Motor neuron (in vitro differentiated cells): ENCODE results near the gene KRTAP6-1. TPM values are rescaled to one million over a fixed set of nuclear protein-coding genes. Genes with fewer than 3 reads are reported as not detected.
A peak's percentile ranks its signal among the peaks of the same experiment; 100 is the strongest.

Experiments
- ATAC-seq, 8 experiments: fragments of 200-7000 bp; cut with Tn5 transposase; replicated peaks in 6 of 8; 2 replicates each; pipeline ENCODE4 v1.8.0; 2021; ENCODE audit warnings: mild to moderate bottlenecking in 8 of 8, moderate library complexity in 8 of 8
- H3K27ac ChIP-seq, 2 donors: fragments of 250-450 bp; sonication (Bioruptor Pico); 2 replicates each; pipeline ENCODE4 v1.9.0; 2021; ENCODE audit warnings: antibody characterized with exemption in 2 of 2, mild to moderate bottlenecking in 2 of 2, moderate library complexity in 1 of 2
- H3K4me1 ChIP-seq, 2 donors: fragments of 250-450 bp; sonication (Bioruptor Pico); replicated peaks in 1 of 2; 2 replicates each; pipeline ENCODE4 v1.6.1; 2021; ENCODE audit warnings: antibody characterized with exemption in 2 of 2, mild to moderate bottlenecking in 2 of 2, moderate library complexity in 1 of 2
- H3K4me3 ChIP-seq, 5 donors: fragments of 250-450 bp; sonication (Bioruptor Pico); 2 replicates each; pipeline ENCODE4 v1.9.0; 2021; ENCODE audit warnings: antibody characterized with exemption in 5 of 5, mild to moderate bottlenecking in 5 of 5, moderate library complexity in 4 of 5
- WGBS, 10 experiments: fragments of 450-650 bp; shearing (Covaris generic); methylation state at CpG; one replicate each; pipeline ENCODE4 v1.0.0; 2022; 5-methylcytosine and 5-hydroxymethylcytosine counted together
- in situ Hi-C, 9 experiments: fragments of 400-800 bp; cut with MboI; loops; one replicate each; pipeline ENCODE4 v1.15.0; 2021; ENCODE audit warnings: low sequenced_read_pairs in 9 of 9, low pct_unique_long_range_greater_than_20kb in 2 of 9; ENCODE audit not compliant: unreplicated experiment in 9 of 9
- total RNA-seq, 8 experiments: library from RNA; unstranded; fragments of 300-600 nt; gene quantifications; 2 replicates each; pipeline versions ENCODE4 v1.2.3 to v1.2.4, GENCODE V29; 2022

Gene KRTAP6-1
- total RNA-seq, 8 experiments from 2014 or later = not detected

GRCh38 chr21:30615199-30615598 is 1.5 kb upstream of the KRTAP6-1 start:
- ATAC-seq = no peak
- in situ Hi-C loops = no loop called here
- no peak overlapping the region for H3K4me3 ChIP-seq
- no peaks in the 10 kb centered on the region for H3K4me1 ChIP-seq
- H3K27ac ChIP-seq = no peak overlapping the region

- Histone ChIP-seq H3K27ac (no peak overlapping the region), H3K4me3 (no peak overlapping the region), H3K4me1 (no peaks in the 10 kb centered on the region)
- in situ Hi-C loops = no loop called here
- ATAC-seq = no peak
- WGBS, 10 experiments = 0 to 100% (median 82%) methylated on average over 1 to 2 of the region's 2 CpGs
Observed at GRCh38 chr21:30612132-30612531, 1.6 kb downstream of the KRTAP6-1 start.

GRCh38 chr21:30605968-30606367 is 7.8 kb downstream of the KRTAP6-1 start:
- in situ Hi-C loops = no loop called here
- Histone ChIP-seq H3K4me1 (no peaks in the 10 kb centered on the region), H3K27ac (no peak overlapping the region), H3K4me3 (no peak overlapping the region)
- 0 to 100% (median 68%) methylated on average over 1 to 2 of the region's 2 CpGs; no CpG with 5 or more reads in 4 of the 10 experiments for WGBS, 10 experiments
- ATAC-seq = no peak

GRCh38 chr21:30600787-30601186 is 12.9 kb downstream of the KRTAP6-1 start, which contains the start of gene KRTAP22-1:
Gene KRTAP22-1, plus strand, starts transcription at chr21:30601087.
- no peak within 1 kb of the TSS for H3K27ac ChIP-seq
- no peak for ATAC-seq
- no peak within 1 kb of the TSS for H3K4me3 ChIP-seq
- 0 to 100% (median 20%) methylated on average over 1 of the region's 1 CpG; no CpG with 5 or more reads in 2 of the 10 experiments for WGBS, 10 experiments
- H3K4me1 ChIP-seq = no peaks in the 10 kb centered on the region
- in situ Hi-C loops = no loop called here

GRCh38 chr21:30598802-30599201 is 14.9 kb downstream of the KRTAP6-1 start, which contains the start of gene KRTAP6-2:
Gene KRTAP6-2, minus strand, starts transcription at chr21:30598902. Its CDS starts 28 bp downstream, at chr21:30598874.
- in situ Hi-C loops = no loop called here
- no peak for ATAC-seq
- no peak within 1 kb of the TSS for H3K27ac ChIP-seq
- H3K4me1 ChIP-seq = no peaks in the 10 kb centered on the region
- WGBS, 10 experiments = 17 to 100% (median 83%) methylated on average over 1 to 6 of the region's 6 CpGs; no CpG with 5 or more reads in 4 of the 10 experiments
- no peak within 1 kb of the TSS for H3K4me3 ChIP-seq

- Histone ChIP-seq H3K27ac (no peak within 1 kb of the TSS), H3K4me3 (no peak within 1 kb of the TSS), H3K4me1 (no peaks in the 10 kb centered on the region)
- in situ Hi-C loops = no loop called here
- 10 to 100% (median 92%) methylated on average over 1 to 4 of the region's 4 CpGs; no CpG with 5 or more reads in 3 of the 10 experiments for WGBS, 10 experiments
- ATAC-seq = no peak
Observed at GRCh38 chr21:30592140-30592539, 21.6 kb downstream of the KRTAP6-1 start, which contains the start of gene KRTAP6-3. Gene KRTAP6-3, plus strand, starts transcription at chr21:30592440. Its CDS starts 6 bp downstream, at chr21:30592446.

- Histone ChIP-seq H3K4me1 (no peaks in the 10 kb centered on the region), H3K27ac (no peak within 1 kb of the TSS), H3K4me3 (no peak within 1 kb of the TSS)
- in situ Hi-C loops = no loop called here
- ATAC-seq = no peak
Observed at GRCh38 chr21:30590297-30590696, 23.4 kb downstream of the KRTAP6-1 start, which contains the start of gene KRTAP22-2. Gene KRTAP22-2, minus strand, starts transcription at chr21:30590397.

GRCh38 chr21:30582870-30583269 is 30.9 kb downstream of the KRTAP6-1 start:
- Histone ChIP-seq H3K4me3 (no peak overlapping the region), H3K4me1 (no peaks in the 10 kb centered on the region), H3K27ac (no peak overlapping the region)
- in situ Hi-C loops = no loop called here
- peak in 2 of 8 experiments; percentile 20 to 45 for ATAC-seq
- 0 to 78% (median 0%) methylated on average over 1 of the region's 1 CpG; no CpG with 5 or more reads in 1 of the 10 experiments for WGBS, 10 experiments

GRCh38 chr21:30580132-30580531 is 33.6 kb downstream of the KRTAP6-1 start:
- WGBS, 10 experiments = 0 to 100% (median 83%) methylated on average over 1 to 3 of the region's 3 CpGs
- no peak overlapping the region for H3K4me3 ChIP-seq
- H3K4me1 ChIP-seq = no peaks in the 10 kb centered on the region
- ATAC-seq = no peak
- no peak overlapping the region for H3K27ac ChIP-seq
- in situ Hi-C loops = no loop called here

GRCh38 chr21:30579346-30579745 is 34.4 kb downstream of the KRTAP6-1 start:
- ATAC-seq = no peak
- H3K4me1 ChIP-seq = no peaks in the 10 kb centered on the region
- no peak overlapping the region for H3K27ac ChIP-seq
- no peak overlapping the region for H3K4me3 ChIP-seq
- 0 to 57% (median 32%) methylated on average over 1 of the region's 1 CpG; no CpG with 5 or more reads in 6 of the 10 experiments for WGBS, 10 experiments
- in situ Hi-C loops = no loop called here

GRCh38 chr21:30577766-30578165 is 36.0 kb downstream of the KRTAP6-1 start:
- ATAC-seq = no peak
- in situ Hi-C loops = no loop called here
- H3K4me3 ChIP-seq = no peak overlapping the region

GRCh38 chr21:30567617-30568016 is 46.1 kb downstream of the KRTAP6-1 start:
- in situ Hi-C loops = no loop called here
- H3K4me1 ChIP-seq = no peaks in the 10 kb centered on the region
- H3K27ac ChIP-seq = no peak overlapping the region
- ATAC-seq = no peak
- H3K4me3 ChIP-seq = no peak overlapping the region

More at GRCh38 chr21:30577766-30578165, 36.0 kb downstream of the KRTAP6-1 start:
- H3K4me1 ChIP-seq = no peaks in the 10 kb centered on the region
- no peak overlapping the region for H3K27ac ChIP-seq

GRCh38 chr21:30563630-30564029 is 50.1 kb downstream of the KRTAP6-1 start:
- Histone ChIP-seq H3K27ac (no peak overlapping the region), H3K4me1 (no peaks in the 10 kb centered on the region), H3K4me3 (no peak overlapping the region)
- in situ Hi-C loops = no loop called here
- WGBS, 10 experiments = 0 to 100% (median 88%) methylated on average over 1 to 2 of the region's 2 CpGs
- no peak for ATAC-seq
